GM18498 (cell line): ENCODE measurements around the gene PDE9A.
"Not testable (repeated sequence)": the region's sequence is repeated elsewhere in the genome, so short reads cannot be mapped to it uniquely, and the experiment has no call there.

Experiments used
- ATAC-seq: cut with Tn5 transposase; IDR thresholded peaks from one replicate; pipeline ENCODE4 v1.9.1; 2021; ENCODE audit warnings: mild to moderate bottlenecking, moderate library complexity; ENCODE audit not compliant: unreplicated experiment

The PDE9A gene

GRCh38 chr21:42624095-42624790 is 29.2 kb upstream of the PDE9A start:
- no peak for ATAC-seq

GRCh38 chr21:42624936-42625335 is 28.5 kb upstream of the PDE9A start:
- ATAC-seq: no peak

- ATAC-seq: no peak
These were observed 27.2 kb upstream of the PDE9A start for GRCh38 chr21:42626171-42626570.

DNA sequence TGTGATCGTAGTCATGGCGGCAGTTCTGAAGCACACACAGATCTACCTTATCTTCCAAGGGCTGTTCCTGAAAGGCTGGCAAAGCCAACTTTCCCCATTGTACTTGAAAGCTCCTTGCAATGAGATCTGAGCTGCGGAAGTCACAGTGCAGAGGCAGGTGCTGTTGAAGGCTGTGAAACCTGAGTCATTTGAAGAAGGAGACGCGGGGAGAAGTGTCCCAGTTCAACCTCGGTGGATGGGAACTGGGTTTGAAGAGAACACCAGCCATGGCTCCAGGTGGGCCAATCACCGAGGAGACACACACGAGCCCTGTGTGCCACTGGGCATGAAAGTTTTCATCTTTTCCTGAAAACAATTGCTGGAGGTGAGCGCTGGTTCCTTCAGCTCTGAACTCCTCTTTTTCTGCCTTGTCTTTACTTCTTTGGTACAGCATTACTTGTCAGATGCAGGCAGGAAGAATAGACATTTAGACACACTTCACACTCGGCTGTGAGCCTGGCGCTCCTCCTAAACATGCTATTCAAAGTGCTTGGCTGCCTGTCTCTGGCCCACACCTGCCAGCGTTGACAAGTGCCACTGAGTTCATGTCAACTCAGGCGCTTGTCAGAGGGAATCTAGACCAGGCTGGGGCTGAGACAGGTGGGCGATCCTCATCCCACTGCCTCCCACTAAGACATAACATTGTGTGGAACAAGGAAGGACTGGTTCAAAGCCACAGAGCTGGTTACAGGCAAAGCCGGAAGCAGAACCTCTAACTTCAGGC is 25.7 kb upstream of the PDE9A start:
- no peak for ATAC-seq

DNA sequence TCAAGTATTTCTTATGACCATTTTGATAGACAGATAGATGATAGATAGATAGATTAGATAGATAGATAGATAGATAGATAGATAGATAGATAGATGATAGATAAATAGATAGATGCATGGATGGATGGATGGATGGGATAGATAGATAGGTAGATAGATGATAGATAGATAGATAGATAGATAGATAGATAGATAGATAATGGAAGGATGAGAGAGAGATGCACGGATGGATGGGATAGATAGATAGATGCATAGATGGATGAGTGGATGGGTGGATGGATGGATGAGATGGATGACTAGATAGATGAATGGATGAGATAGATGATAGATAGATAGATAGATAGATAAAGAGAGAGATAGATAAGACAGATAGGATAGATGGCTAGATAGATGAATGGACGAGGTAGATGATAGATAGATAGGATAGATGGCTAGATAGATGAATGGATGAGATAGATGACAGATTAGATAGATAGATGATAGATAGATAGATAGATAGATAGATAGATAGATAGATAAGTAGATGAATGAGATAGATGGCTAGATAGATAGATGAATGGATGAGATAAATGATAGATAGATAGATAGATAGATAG is 24.9 kb upstream of the PDE9A start:
- ATAC-seq: not testable (repeated sequence)

- no peak for ATAC-seq
These were observed 23.4 kb upstream of the PDE9A start for GRCh38 chr21:42629933-42630589.

DNA sequence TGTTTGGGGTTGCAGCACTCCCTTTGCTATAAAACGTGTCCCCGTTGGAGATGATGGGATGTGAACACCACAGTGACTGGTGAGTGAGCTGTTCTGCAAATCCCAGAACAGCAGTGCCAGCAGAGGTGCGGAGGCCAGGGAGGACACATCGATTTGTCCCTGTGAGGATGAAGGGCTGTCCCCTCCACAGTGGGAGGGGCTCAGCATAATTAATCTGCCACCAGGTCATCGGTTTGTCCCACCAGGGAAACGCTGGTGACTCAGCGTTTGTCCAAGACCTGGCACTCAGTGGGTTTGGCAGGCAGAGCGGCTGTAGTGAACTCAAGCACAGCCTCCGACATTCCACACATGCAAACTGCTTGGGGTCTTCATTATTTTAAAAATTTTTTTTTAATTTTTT is 22.8 kb upstream of the PDE9A start:
- ATAC-seq: no peak

DNA sequence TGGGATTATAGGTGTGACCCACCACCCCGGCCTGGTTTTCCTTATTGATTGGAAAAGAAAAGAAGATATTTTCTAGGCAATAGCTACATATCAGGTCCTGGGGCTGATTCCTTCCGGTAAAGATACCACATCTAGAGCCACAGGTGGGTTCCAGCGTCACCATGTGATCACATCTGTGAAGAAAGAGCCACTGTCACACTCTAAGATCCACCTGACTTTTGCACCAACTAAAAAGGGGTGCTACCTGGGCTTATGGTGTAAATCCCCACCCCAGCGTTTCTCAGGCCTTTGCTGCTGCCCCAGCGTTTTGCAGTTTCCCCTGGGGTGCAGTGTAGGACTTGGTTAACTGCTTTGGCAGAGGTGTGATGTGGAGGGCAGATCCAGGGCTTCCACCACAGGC is 22.3 kb upstream of the PDE9A start:
- ATAC-seq: no peak

DNA sequence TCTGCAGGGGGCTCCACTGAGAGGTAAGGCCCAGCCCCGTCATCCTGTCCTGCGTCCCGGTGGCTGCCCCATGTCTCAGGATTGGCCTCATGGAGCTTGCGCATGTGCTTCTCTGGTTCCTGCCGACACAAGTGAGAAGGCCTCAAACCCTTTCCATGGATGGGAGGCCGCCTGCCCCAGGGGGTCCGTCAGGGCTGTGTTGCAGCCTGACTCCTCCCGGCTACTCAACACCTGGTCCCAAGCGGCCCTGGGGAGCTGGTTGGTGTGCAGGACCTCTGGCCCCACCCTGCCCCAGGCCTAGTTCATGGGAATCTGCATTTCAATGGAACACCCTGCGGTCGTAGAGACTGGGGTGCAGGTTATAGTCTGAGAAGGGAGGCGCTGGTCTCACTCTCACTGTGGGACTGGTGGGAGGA is 21.1 kb upstream of the PDE9A start:
- no peak for ATAC-seq

GRCh38 chr21:42632771-42633690 is 20.4 kb upstream of the PDE9A start:
- no peak for ATAC-seq

GRCh38 chr21:42633858-42634257 is 19.6 kb upstream of the PDE9A start:
- ATAC-seq: no peak

DNA sequence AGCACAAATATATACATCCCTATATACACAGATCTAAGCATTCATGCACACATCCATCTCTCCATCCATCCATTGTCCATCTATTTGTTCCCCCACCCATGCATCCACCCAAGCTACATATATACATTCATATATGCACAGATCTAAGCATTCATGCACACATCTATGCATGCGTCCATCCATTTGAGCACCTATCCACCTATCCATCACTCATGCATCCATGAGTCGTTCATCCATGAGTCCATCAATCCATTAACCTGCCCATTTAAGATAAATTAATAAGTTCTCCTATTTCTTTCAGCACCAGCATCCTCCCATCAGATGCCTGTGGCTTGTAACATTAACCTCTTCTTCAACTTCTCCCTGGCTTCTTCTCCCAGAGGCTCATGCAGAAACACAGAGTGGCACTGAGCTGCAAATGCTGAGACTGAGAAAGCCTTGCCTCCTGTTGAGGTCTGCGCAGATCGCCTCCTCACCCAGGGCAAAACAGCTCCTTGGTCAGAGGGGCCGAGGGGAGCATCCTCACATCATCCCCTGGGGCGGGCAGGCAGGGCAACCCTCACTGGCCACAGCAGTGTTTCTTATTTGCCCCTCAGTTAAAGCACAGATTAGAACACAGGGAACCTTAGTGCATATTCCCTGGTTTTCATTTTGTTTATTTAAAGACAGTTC is 17.4 kb upstream of the PDE9A start:
- ATAC-seq: no peak

- no peak for ATAC-seq
These were observed 16.7 kb upstream of the PDE9A start for GRCh38 chr21:42636520-42637266.

DNA sequence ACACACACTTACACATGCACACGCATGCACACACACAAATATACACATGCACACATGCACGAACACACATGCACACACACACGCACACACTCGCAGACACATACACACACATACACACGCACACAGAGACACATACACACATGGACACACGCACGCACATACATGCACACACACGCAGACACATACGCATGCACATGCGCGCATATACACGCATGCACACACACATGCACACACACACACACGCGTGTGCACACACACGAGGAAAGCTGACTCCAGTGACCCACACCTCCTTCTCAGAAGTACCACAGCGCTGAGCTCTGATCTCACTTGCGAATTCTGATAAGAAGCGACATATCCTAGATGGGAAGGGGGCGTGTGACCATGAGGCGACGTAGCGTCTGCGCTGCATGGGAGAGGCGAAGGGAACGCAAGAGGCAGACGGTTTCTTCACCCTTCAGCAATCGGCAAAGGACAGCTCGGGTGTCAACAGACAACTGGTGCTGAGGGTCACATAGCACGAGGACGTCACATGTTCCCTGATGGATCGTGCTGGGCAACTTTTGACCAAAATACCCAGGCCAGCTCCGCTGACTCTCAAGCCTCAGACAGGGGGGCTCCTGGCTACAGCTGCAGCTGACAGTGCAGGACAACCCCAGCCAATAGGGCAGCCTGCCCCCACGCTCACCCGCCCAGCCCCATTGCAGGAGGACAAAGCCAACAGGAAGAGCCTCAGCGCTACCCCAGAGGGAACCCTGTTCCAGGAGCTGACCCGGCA is 16.0 kb upstream of the PDE9A start:
- no peak for ATAC-seq

GRCh38 chr21:42638266-42638863 is 15.1 kb upstream of the PDE9A start:
- no peak for ATAC-seq

- no peak for ATAC-seq
These were observed 13.7 kb upstream of the PDE9A start for GRCh38 chr21:42639646-42640152.

- ATAC-seq: no peak
These were observed 12.9 kb upstream of the PDE9A start for GRCh38 chr21:42640486-42640885.
